HG03565 (cell line): ENCODE measurements around the gene TARBP1.
A peak's percentile ranks its signal among the peaks of the same experiment; 100 is the strongest.
"Not testable (repeated sequence)": the region's sequence is repeated elsewhere in the genome, so short reads cannot be mapped to it uniquely, and the experiment has no call there.

Source experiments
- ATAC-seq: cut with Tn5 transposase; IDR thresholded peaks from one replicate; pipeline ENCODE4 v1.9.1; 2021; ENCODE audit warnings: mild to moderate bottlenecking, moderate library complexity; ENCODE audit not compliant: unreplicated experiment

TARBP1 gene

GRCh38 chr1:234396092-234396491 lies 82.9 kb downstream of the TARBP1 start:
- ATAC-seq = no peak

- ATAC-seq = no peak
These were observed 83.7 kb downstream of the TARBP1 start for GRCh38 chr1:234395297-234395696.

- ATAC-seq = no peak
These were observed 85.8 kb downstream of the TARBP1 start for GRCh38 chr1:234393190-234393589.

GRCh38 chr1:234388094-234388493 lies 90.9 kb downstream of the TARBP1 start:
- ATAC-seq = no peak

GRCh38 chr1:234386122-234386521 lies 92.9 kb downstream of the TARBP1 start:
- no peak for ATAC-seq

GRCh38 chr1:234381699-234382555 lies 97.1 kb downstream of the TARBP1 start:
- ATAC-seq = no peak

GRCh38 chr1:234379591-234380109 lies 99.3 kb downstream of the TARBP1 start:
- ATAC-seq = not testable (repeated sequence)

GRCh38 chr1:234375672-234376071 lies 103.3 kb downstream of the TARBP1 start:
- no peak for ATAC-seq

GRCh38 chr1:234373959-234374254 lies 105.1 kb downstream of the TARBP1 start:
- ATAC-seq = peak; percentile 2

- peak; percentile 87 for ATAC-seq
These were observed 105.7 kb downstream of the TARBP1 start, which contains the start of gene COA6 for GRCh38 chr1:234373064-234373958. Gene COA6, plus strand, starts transcription at chr1:234373456. Its CDS starts 11 bp downstream, at chr1:234373467.

- no peak for ATAC-seq
These were observed 106.8 kb downstream of the TARBP1 start for GRCh38 chr1:234372011-234372757.

GRCh38 chr1:234371414-234371813 lies 107.6 kb downstream of the TARBP1 start:
- ATAC-seq = no peak

GRCh38 chr1:234369784-234370183 lies 109.2 kb downstream of the TARBP1 start:
- ATAC-seq = no peak

- ATAC-seq = no peak
These were observed 109.9 kb downstream of the TARBP1 start for GRCh38 chr1:234369033-234369430.

GRCh38 chr1:234368320-234369032 lies 110.5 kb downstream of the TARBP1 start:
- ATAC-seq = no peak

GRCh38 chr1:234362558-234362957 lies 116.4 kb downstream of the TARBP1 start:
- ATAC-seq = no peak

- no peak for ATAC-seq
These were observed 117.8 kb downstream of the TARBP1 start for GRCh38 chr1:234361102-234361603.

- ATAC-seq = no peak
These were observed 121.1 kb downstream of the TARBP1 start for GRCh38 chr1:234357831-234358230.

GRCh38 chr1:234356615-234357269 lies 122.2 kb downstream of the TARBP1 start:
- not testable (repeated sequence) for ATAC-seq
